Keratinocyte (primary cell): Measurements from ENCODE around the gene SPINT1. TPM values are rescaled to one million over a fixed set of nuclear protein-coding genes. Genes with fewer than 3 reads are reported as not detected.

Experiments
- DNase-seq: peaks from one replicate; pipeline ENCODE4 v3.0.0-alpha.2; 2011; ENCODE audit warnings: low read depth, missing footprints, low spot score
- FAIRE-seq: peaks from 2 replicates; lab custom pipeline; 2011; peaks lifted over from hg19 to GRCh38; lab: Jason Lieb, UNC
- H2AFZ ChIP-seq: 2 replicates; pipeline ENCODE4 v1.6.0; 2012; ENCODE audit warnings: low read length, control low read depth, inconsistent platforms; ENCODE audit not compliant: control insufficient read depth
- H3K27ac ChIP-seq: 2 replicates; pipeline ENCODE4 v1.5.1; 2011; ENCODE audit warnings: low read length; ENCODE audit not compliant: control insufficient read depth, insufficient read depth
- H3K27me3 ChIP-seq: 3 replicates; pipeline ENCODE4 v1.6.0; 2011; ENCODE audit warnings: low read length; ENCODE audit not compliant: control insufficient read depth, insufficient read depth; ENCODE audit errors: extremely low read depth
- H3K36me3 ChIP-seq, 2 experiments: 2 replicates in 1 of 2; 3 replicates in 1 of 2; pipeline ENCODE4 v1.5.1; 2011; ENCODE audit warnings: low read length in 2 of 2, mild to moderate bottlenecking in 1 of 2; ENCODE audit not compliant: control insufficient read depth in 2 of 2, insufficient read depth in 2 of 2; ENCODE audit errors: extremely low read depth in 1 of 2
- H3K4me1 ChIP-seq: 3 replicates; pipeline ENCODE4 v1.5.1; 2011; ENCODE audit warnings: low read length; ENCODE audit not compliant: control insufficient read depth, insufficient read depth; ENCODE audit errors: extremely low read depth
- H3K4me2 ChIP-seq: 3 replicates; pipeline ENCODE4 v1.6.0; 2011; ENCODE audit warnings: low read depth, low read length; ENCODE audit not compliant: control insufficient read depth, insufficient read depth; ENCODE audit errors: extremely low read depth
- H3K4me3 ChIP-seq, 3 experiments: fragments of 200-600 bp in 1 of 3; sonication (generic) in 1 of 3; 2 replicates in 2 of 3; 3 replicates in 1 of 3; pipeline ENCODE4 v1.5.1; 2011 to 2016; ENCODE audit warnings: low read length in 3 of 3, mild to moderate bottlenecking in 3 of 3, control low read depth in 2 of 3, inconsistent platforms in 1 of 3, low read depth in 1 of 3, mixed read lengths in 1 of 3, mixed run types in 1 of 3, moderate library complexity in 1 of 3; ENCODE audit not compliant: control insufficient read depth in 2 of 3, insufficient read depth in 2 of 3; ENCODE audit errors: extremely low read depth in 1 of 3
- H3K79me2 ChIP-seq: 2 replicates; pipeline ENCODE4 v1.6.0; 2012; ENCODE audit warnings: low read length; ENCODE audit not compliant: control insufficient read depth, insufficient read depth
- H3K9ac ChIP-seq: 3 replicates; pipeline ENCODE4 v1.6.0; 2011; ENCODE audit warnings: low read length; ENCODE audit not compliant: control insufficient read depth, insufficient read depth; ENCODE audit errors: extremely low read depth
- H3K9me1 ChIP-seq: 3 replicates; pipeline ENCODE4 v1.6.0; 2011; ENCODE audit warnings: low read length; ENCODE audit not compliant: control insufficient read depth, insufficient read depth; ENCODE audit errors: extremely low read depth
- H3K9me3 ChIP-seq: 2 replicates; pipeline ENCODE4 v1.5.1; 2012; ENCODE audit warnings: low read depth, low read length; ENCODE audit not compliant: control insufficient read depth
- H4K20me1 ChIP-seq: 3 replicates; pipeline ENCODE4 v1.6.0; 2011; ENCODE audit warnings: low read length; ENCODE audit not compliant: control insufficient read depth, insufficient read depth; ENCODE audit errors: extremely low read depth
- CTCF ChIP-seq, 3 experiments: IDR thresholded peaks in 1 of 3; conservative IDR thresholded peaks in 1 of 3; optimal IDR thresholded peaks in 1 of 3; 2 replicates in 2 of 3; 3 replicates in 1 of 3; pipeline versions ENCODE3 to v1.5.1; 2011; ENCODE audit warnings: low read length in 3 of 3, mild to moderate bottlenecking in 3 of 3, moderate library complexity in 2 of 3, control low read depth in 1 of 3, inconsistent platforms in 1 of 3; ENCODE audit not compliant: insufficient read depth in 2 of 3; ENCODE audit errors: extremely low read depth in 1 of 3
- EZH2 ChIP-seq: IDR thresholded peaks from one replicate; pipeline ENCODE4 v1.6.1; 2012; ENCODE audit warnings: inconsistent platforms, mild to moderate bottlenecking, low read length, moderate library complexity
- dilution Hi-C: fragments of 300-500 bp; cut with MboI; formaldehyde crosslinking; loops from one replicate; pipeline ENCODE4 v1.7.0; 2020; ENCODE audit warnings: low sequenced_read_pairs; ENCODE audit not compliant: extremely low pct_ligation_motif_present
- polyA plus RNA-seq, 5 experiments: library from polyadenylated mRNA; depleted of rRNA in 3 of 5; stranded (reverse) in 3 of 5; stranded (forward) in 1 of 5; unstranded in 1 of 5; fragments of >200 nt; gene quantifications; 1 replicate in 1 of 5; 2 replicates in 3 of 5; 3 replicates in 1 of 5; pipeline versions ENCODE4 v1.2.1 to v1.2.3, GENCODE V29; 2011 to 2012; ENCODE audit warnings: missing spikeins in 2 of 5, low read depth in 1 of 5, low replicate concordance in 1 of 5

The SPINT1 gene
- polyA plus RNA-seq, 1 donor (not counting 4 experiments of a cell fraction or from before 2014, with no cell fraction given), result 40.9 TPM

- FAIRE-seq, result no peak
- no peak for DNase-seq
- dilution Hi-C loops, result no loop called here
- Histone ChIP-seq H2AFZ (no peak overlapping the region), H3K9me1 (no peaks in the 10 kb centered on the region), H3K36me3 (peaks cover 56 to 64% of the 10 kb centered on the region in 2 experiments), H3K27ac (no peak overlapping the region), H3K4me1 (peaks cover 7% of the 10 kb centered on the region), H3K27me3 (no peaks in the 10 kb centered on the region), H3K9ac (no peak overlapping the region), H3K4me2 (no peak overlapping the region), H3K4me3 (no peak overlapping the region), H3K9me3 (no peaks in the 10 kb centered on the region), H3K79me2 (peaks cover 31% of the 10 kb centered on the region), H4K20me1 (no peaks in the 10 kb centered on the region)
- TF ChIP-seq CTCF (optimal IDR thresholded peaks at IDR 0.05 in 1 of 3, IDR thresholded peaks at IDR 0.05 in 1 of 3, conservative IDR thresholded peaks at IDR 0.05 in 1 of 3; ENCODE audit: extremely low read depth in 1 of 3, insufficient read depth in 2 of 3, low read length in 3 of 3) (no peak), EZH2 (no peak)
Measured at GRCh38 chr15:40854161-40854560, 10.3 kb downstream of the SPINT1 start.

GRCh38 chr15:40855706-40856234 lies 11.9 kb downstream of the SPINT1 start:
- H3K9me3 ChIP-seq, result no peaks in the 10 kb centered on the region
- no peaks in the 10 kb centered on the region for H3K9me1 ChIP-seq
- H4K20me1 ChIP-seq, result no peaks in the 10 kb centered on the region
- no peak for FAIRE-seq
- no peak overlapping the region for H2AFZ ChIP-seq
- H3K4me2 ChIP-seq, result no peak overlapping the region
- DNase-seq, result no peak
- H3K36me3 ChIP-seq, result peaks cover 49 to 57% of the 10 kb centered on the region in 2 experiments
- TF ChIP-seq EZH2 (no peak), CTCF (optimal IDR thresholded peaks at IDR 0.05 in 1 of 3, IDR thresholded peaks at IDR 0.05 in 1 of 3, conservative IDR thresholded peaks at IDR 0.05 in 1 of 3; ENCODE audit: extremely low read depth in 1 of 3, insufficient read depth in 2 of 3, low read length in 3 of 3) (no peak)
- no peak overlapping the region for H3K9ac ChIP-seq
- H3K27me3 ChIP-seq, result no peaks in the 10 kb centered on the region
- dilution Hi-C loops, result no loop called here
- H3K4me3 ChIP-seq, result no peak overlapping the region
- H3K79me2 ChIP-seq, result peaks cover 16% of the 10 kb centered on the region
- no peak overlapping the region for H3K27ac ChIP-seq
- H3K4me1 ChIP-seq, result peaks cover 7% of the 10 kb centered on the region
